ENCODE results near the gene SRA1. TPM values are rescaled to one million over a fixed set of nuclear protein-coding genes. Genes with fewer than 3 reads are reported as not detected.

The SRA1 gene
- total RNA-seq, 1 donor from 2014 or later = 21.4 TPM

- intact Hi-C loops (cut with DNase I) = no loop called here
- Histone ChIP-seq H3K4me3 (no peak overlapping the region), H3K27me3 (ENCODE audit: low read depth) (no peaks in the 10 kb centered on the region), H3K4me1 (peaks cover 37% of the 10 kb centered on the region), H3K9me3 (no peaks in the 10 kb centered on the region), H3K36me3 (peaks cover 62% of the 10 kb centered on the region), H3K27ac (peak overlapping the region; percentile 5)
- TF ChIP-seq, protein P1, sequence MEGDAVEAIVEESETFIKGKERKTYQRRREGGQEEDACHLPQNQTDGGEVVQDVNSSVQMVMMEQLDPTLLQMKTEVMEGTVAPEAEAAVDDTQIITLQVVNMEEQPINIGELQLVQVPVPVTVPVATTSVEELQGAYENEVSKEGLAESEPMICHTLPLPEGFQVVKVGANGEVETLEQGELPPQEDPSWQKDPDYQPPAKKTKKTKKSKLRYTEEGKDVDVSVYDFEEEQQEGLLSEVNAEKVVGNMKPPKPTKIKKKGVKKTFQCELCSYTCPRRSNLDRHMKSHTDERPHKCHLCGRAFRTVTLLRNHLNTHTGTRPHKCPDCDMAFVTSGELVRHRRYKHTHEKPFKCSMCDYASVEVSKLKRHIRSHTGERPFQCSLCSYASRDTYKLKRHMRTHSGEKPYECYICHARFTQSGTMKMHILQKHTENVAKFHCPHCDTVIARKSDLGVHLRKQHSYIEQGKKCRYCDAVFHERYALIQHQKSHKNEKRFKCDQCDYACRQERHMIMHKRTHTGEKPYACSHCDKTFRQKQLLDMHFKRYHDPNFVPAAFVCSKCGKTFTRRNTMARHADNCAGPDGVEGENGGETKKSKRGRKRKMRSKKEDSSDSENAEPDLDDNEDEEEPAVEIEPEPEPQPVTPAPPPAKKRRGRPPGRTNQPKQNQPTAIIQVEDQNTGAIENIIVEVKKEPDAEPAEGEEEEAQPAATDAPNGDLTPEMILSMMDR (IDR thresholded peaks at IDR 0.05) = no peak
- ATAC-seq (no peak), DNase-seq (no peak)
These were observed 11.7 kb downstream of the SRA1 start for GRCh38 chr5:140545606-140546005.

DNA sequence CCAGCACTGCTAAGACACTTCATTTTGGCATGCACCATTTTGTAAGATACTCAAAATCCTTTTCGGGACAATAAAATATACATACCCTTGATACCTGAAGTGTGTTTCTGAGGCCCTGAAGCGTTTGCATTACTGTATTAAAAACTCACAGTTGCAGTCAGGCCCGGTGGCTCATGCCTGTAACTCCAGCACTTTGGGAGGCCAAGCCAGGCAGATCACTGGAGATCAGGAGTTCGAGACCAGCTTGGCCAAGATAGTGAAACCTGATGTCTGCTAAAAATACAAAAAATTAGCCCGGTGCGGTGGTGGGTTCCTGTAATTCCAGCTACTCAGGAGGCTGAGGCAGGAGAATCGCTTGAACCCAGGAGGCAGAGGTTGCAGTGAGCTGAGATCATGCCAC is 12.3 kb downstream of the SRA1 start:
- H3K9me3 ChIP-seq = no peaks in the 10 kb centered on the region
- TF ChIP-seq, protein P1 (IDR thresholded peaks at IDR 0.05) = no peak
- H3K27me3 ChIP-seq (ENCODE audit: low read depth) = no peaks in the 10 kb centered on the region
- no peak overlapping the region for H3K4me3 ChIP-seq
- H3K36me3 ChIP-seq = peaks cover 62% of the 10 kb centered on the region
- no peak overlapping the region for H3K27ac ChIP-seq
- H3K4me1 ChIP-seq = peaks cover 34% of the 10 kb centered on the region
- intact Hi-C loops (cut with DNase I) = no loop called here
- no peak for ATAC-seq
- no peak for DNase-seq

DNA sequence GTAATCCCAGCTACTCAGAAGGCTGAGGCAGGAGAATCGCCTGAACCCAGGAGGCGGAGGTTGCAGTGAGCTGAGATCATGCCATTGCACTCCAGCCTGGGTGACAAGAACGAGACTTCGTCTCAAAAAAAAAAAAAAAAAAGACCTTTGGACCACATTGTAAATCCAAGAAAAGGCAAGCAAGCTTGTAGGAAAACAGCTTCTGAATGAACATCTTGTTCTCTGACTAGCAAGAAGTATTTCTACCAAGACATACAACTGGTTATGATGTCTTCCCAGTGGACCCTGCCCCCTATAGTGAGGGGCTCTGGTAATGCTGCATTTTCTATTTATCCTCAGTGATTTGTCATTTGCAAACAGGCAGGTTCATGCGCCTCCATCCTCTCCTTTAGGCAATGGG is 14.3 kb downstream of the SRA1 start:
- Histone ChIP-seq H3K4me1 (peaks cover 14% of the 10 kb centered on the region), H3K27me3 (ENCODE audit: low read depth) (no peaks in the 10 kb centered on the region), H3K36me3 (peaks cover 73% of the 10 kb centered on the region), H3K27ac (no peak overlapping the region), H3K9me3 (no peaks in the 10 kb centered on the region), H3K4me3 (no peak overlapping the region)
- ATAC-seq = no peak
- intact Hi-C loops (cut with DNase I) = no loop called here
- no peak for DNase-seq
- TF ChIP-seq, protein P1 (IDR thresholded peaks at IDR 0.05) = no peak

DNA sequence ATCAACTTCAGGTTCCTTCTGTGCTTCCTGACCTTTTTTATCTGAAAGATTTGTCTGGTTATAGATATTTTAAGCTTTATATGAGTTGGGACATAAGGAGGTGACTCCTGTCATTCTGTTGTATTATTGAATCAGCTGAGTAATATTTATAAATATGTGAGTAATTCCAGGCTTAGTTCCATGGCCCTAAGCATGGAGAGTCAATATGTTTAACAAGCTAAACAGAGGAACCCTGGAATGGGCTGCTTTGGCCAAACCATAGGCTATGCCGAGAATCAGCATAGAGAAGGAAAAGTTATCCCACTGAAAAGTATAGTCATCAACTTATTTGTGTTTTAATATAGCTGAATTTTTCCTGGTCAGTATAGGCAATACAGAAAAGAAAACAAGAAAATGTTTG is 17.0 kb downstream of the SRA1 start:
- ATAC-seq (no peak), DNase-seq (no peak)
- Histone ChIP-seq H3K4me1 (no peaks in the 10 kb centered on the region), H3K27ac (no peak overlapping the region), H3K36me3 (peaks cover 98% of the 10 kb centered on the region), H3K27me3 (ENCODE audit: low read depth) (no peaks in the 10 kb centered on the region), H3K4me3 (no peak overlapping the region), H3K9me3 (no peaks in the 10 kb centered on the region)
- intact Hi-C loops (cut with DNase I) = no loop called here
- TF ChIP-seq, protein P1 (IDR thresholded peaks at IDR 0.05) = no peak

- DNase-seq = no peak
- intact Hi-C loops (cut with DNase I) = no loop called here
- Histone ChIP-seq H3K27me3 (ENCODE audit: low read depth) (no peaks in the 10 kb centered on the region), H3K4me3 (no peak overlapping the region), H3K4me1 (no peaks in the 10 kb centered on the region), H3K36me3 (peaks cover 60% of the 10 kb centered on the region), H3K9me3 (no peaks in the 10 kb centered on the region), H3K27ac (no peak overlapping the region)
- ATAC-seq = no peak
- TF ChIP-seq, protein P1 (IDR thresholded peaks at IDR 0.05) = no peak
These were observed 33.3 kb downstream of the SRA1 start for GRCh38 chr5:140524003-140524402.

DNA sequence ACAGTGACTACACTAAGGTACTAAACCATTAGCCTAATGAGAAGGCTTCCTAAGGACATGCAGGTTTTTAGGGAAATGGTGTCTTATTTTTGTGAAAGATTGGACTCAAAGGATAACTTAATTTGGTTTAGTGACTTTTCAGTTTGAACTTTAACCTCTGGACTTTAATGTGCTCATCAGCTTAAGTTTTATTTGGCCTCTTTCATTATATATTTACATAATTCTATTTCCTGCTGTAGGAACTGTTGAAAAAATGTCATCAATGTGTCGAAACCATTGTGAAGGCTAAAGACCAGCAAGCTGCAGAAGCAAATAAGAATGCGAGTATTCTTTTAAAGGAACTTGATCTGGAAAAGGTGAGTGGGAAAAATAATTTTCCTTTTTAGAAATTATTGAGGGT is 44.1 kb downstream of the SRA1 start:
- no peaks in the 10 kb centered on the region for H3K9me3 ChIP-seq
- H3K36me3 ChIP-seq = peaks cover 83% of the 10 kb centered on the region
- intact Hi-C loops (cut with DNase I) = no loop called here
- H3K27me3 ChIP-seq (ENCODE audit: low read depth) = no peaks in the 10 kb centered on the region
- H3K27ac ChIP-seq = no peak overlapping the region
- no peak overlapping the region for H3K4me3 ChIP-seq
- DNase-seq = no peak
- no peaks in the 10 kb centered on the region for H3K4me1 ChIP-seq
- TF ChIP-seq, protein P1 (IDR thresholded peaks at IDR 0.05) = no peak
- ATAC-seq = no peak

Data from lower lobe of right lung (tissue), 2 donors.